MM.1S (cell line): Measurements from ENCODE around the gene SLC25A53.

Source experiments
- DNase-seq: peaks from one replicate; pipeline ENCODE4 v3.0.0-alpha.2; 2015
- H2AFZ ChIP-seq: fragments of 300-600 bp; sonication (generic); 2 replicates; pipeline ENCODE4 v1.6.0; 2016; ENCODE audit warnings: antibody characterized with exemption, low read length
- H3F3A ChIP-seq: fragments of 300-600 bp; sonication (generic); 2 replicates; pipeline ENCODE4 v1.6.1; 2016; ENCODE audit warnings: mild to moderate bottlenecking, antibody characterized with exemption, low read length, moderate library complexity, mixed read lengths; ENCODE audit not compliant: insufficient read depth
- H3K27ac ChIP-seq: fragments of 300-600 bp; sonication (generic); 2 replicates; pipeline ENCODE4 v1.5.1; 2016; ENCODE audit warnings: mild to moderate bottlenecking, low read length
- H3K27me3 ChIP-seq: fragments of 300-600 bp; sonication (generic); replicated peaks from 2 replicates; pipeline ENCODE4 v1.6.0; 2016; ENCODE audit warnings: low read length; ENCODE audit not compliant: insufficient read depth
- H3K36me3 ChIP-seq: fragments of 300-600 bp; sonication (generic); replicated peaks from 2 replicates; pipeline ENCODE4 v1.6.1; 2016; ENCODE audit warnings: mild to moderate bottlenecking, low read length, mixed read lengths; ENCODE audit not compliant: insufficient read depth
- H3K4me1 ChIP-seq: fragments of 300-600 bp; sonication (generic); 2 replicates; pipeline ENCODE4 v1.6.1; 2016; ENCODE audit warnings: low read length, mixed read lengths
- H3K4me2 ChIP-seq: fragments of 300-600 bp; sonication (generic); 2 replicates; pipeline ENCODE4 v1.6.0; 2016; ENCODE audit warnings: low read depth, low read length
- H3K4me3 ChIP-seq: fragments of 300-600 bp; sonication (generic); 2 replicates; pipeline ENCODE4 v1.5.1; 2016; ENCODE audit warnings: low read length, mixed read lengths
- H3K79me2 ChIP-seq: fragments of 300-600 bp; sonication (generic); 2 replicates; pipeline ENCODE4 v1.6.1; 2016; ENCODE audit warnings: mixed run types, low read length, mixed read lengths
- H3K9ac ChIP-seq: fragments of 300-600 bp; sonication (generic); 2 replicates; pipeline ENCODE4 v1.6.1; 2016; ENCODE audit warnings: low read length, mixed read lengths
- H3K9me2 ChIP-seq: fragments of 300-600 bp; sonication (generic); replicated peaks from 2 replicates; pipeline ENCODE4 v1.6.1; 2016; ENCODE audit warnings: mild to moderate bottlenecking, low read length, mixed read lengths; ENCODE audit not compliant: insufficient read depth
- H3K9me3 ChIP-seq: fragments of 300-600 bp; sonication (generic); replicated peaks from 2 replicates; pipeline ENCODE4 v1.6.1; 2016; ENCODE audit warnings: mild to moderate bottlenecking, low read length, mixed read lengths; ENCODE audit not compliant: insufficient read depth
- H4K20me1 ChIP-seq: fragments of 300-600 bp; sonication (generic); 2 replicates; pipeline ENCODE4 v1.6.1; 2016; ENCODE audit warnings: mild to moderate bottlenecking, low read length, moderate library complexity, mixed read lengths; ENCODE audit not compliant: insufficient read depth
- CTCF ChIP-seq: fragments of 300-600 bp; sonication (generic); IDR thresholded peaks from 2 replicates; pipeline ENCODE4 v1.5.1; 2016; ENCODE audit warnings: antibody characterized with exemption, low read length, mixed read lengths
- EZH2 ChIP-seq: fragments of 300-600 bp; sonication (generic); optimal IDR thresholded peaks from 2 replicates; pipeline ENCODE3; 2017; ENCODE audit warnings: low read depth, mild to moderate bottlenecking, antibody characterized with exemption, low read length, mixed read lengths
- EZH2phosphoT487 ChIP-seq: fragments of 300-600 bp; sonication (generic); IDR thresholded peaks from 2 replicates; pipeline ENCODE4 v1.6.1; 2018; ENCODE audit warnings: antibody characterized with exemption, low read length

SLC25A53 gene

DNA sequence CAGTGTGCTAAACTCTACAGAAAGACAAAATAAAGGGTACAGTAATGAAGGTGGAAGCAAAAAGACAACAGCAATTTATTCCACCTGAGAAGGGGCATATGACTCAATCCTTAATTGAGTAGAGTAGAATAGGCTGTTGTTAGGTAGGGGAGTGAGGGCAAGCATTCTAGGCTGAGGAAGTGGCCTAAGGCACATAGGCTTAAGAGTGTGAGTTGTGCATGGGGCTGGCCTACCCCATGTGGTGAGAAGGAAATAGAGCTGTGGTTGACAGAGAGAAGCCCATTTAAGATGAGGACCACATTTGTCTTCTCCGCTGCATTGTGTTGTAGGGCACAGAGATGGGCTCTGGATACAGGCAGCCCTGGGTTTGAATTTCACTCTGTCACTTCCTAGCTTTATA is 47.9 kb downstream of the SLC25A53 start:
- Histone ChIP-seq H3K4me2 (no peak overlapping the region; the same call in 1 of the 2 replicates), H4K20me1 (no peaks in the 10 kb centered on the region), H3K36me3 (no peaks in the 10 kb centered on the region), H3K79me2 (peaks cover 53% of the 10 kb centered on the region), H3K9me2 (no peaks in the 10 kb centered on the region), H3F3A (peaks cover 19% of the 10 kb centered on the region), H3K9me3 (no peaks in the 10 kb centered on the region), H2AFZ (no peak overlapping the region), H3K27ac (no peak overlapping the region), H3K9ac (no peak overlapping the region), H3K4me3 (no peak overlapping the region), H3K27me3 (no peaks in the 10 kb centered on the region), H3K4me1 (peaks cover 30% of the 10 kb centered on the region)
- TF ChIP-seq EZH2phosphoT487 (no peak), CTCF (no peak), EZH2 (no peak)
- DNase-seq = no peak

DNA sequence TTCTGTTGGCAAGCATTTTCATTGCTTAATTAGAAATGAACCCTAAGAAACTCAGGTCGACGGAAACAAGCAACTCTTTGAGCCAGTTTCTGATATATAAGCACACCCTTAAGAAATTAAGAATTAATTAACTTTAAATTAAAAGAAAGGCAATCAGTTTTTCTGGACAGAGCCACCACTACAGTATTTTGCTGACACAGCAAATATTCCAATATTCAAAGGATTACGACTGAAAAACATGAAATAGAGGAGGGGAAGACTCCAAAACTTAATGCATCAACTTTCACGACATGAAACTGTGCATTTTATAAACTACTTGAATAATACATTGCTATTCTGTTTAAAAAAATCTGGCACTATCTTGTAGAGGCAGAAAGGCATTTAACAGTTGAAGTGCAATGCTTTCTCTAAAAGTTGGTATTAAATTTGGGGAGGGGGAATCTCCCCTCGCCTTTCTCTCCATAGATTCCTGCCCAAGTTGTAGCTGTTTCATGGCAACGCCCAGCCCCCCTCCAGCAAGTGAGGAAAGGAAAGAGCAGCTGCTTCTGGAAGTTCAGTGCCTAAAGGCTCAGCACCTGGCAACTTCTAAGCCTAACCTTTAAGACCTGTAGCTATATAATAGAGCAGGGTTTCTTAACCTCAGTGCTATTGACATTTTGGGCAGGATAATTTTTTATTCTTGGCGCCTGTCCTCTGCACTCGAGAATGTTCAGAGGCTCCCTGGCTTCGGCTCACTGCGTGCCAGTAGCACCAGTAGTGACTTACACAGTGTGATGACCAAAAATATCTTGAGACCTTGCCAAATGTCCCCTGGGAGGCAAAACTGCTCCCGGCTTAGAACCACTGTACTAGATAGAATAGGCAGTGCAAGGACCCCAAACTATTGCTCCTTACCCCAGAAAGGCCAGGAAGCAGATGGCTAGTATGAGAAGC is 51.2 kb downstream of the SLC25A53 start:
- Histone ChIP-seq H3K27ac (no peak overlapping the region), H3K4me2 (no peak overlapping the region), H3K4me1 (peaks cover 20% of the 10 kb centered on the region), H3K9ac (no peak overlapping the region), H3K4me3 (no peak overlapping the region), H3K9me2 (no peaks in the 10 kb centered on the region), H3K79me2 (peaks cover 46% of the 10 kb centered on the region), H3K27me3 (no peaks in the 10 kb centered on the region), H3K36me3 (no peaks in the 10 kb centered on the region), H4K20me1 (no peaks in the 10 kb centered on the region), H3F3A (0 out of 2 replicates have a peak, but pooled peaks cover under 1% of the 10 kb centered on the region), H2AFZ (no peak overlapping the region), H3K9me3 (no peaks in the 10 kb centered on the region)
- TF ChIP-seq EZH2phosphoT487 (no peak), EZH2 (no peak), CTCF (no peak)
- DNase-seq = no peak

DNA sequence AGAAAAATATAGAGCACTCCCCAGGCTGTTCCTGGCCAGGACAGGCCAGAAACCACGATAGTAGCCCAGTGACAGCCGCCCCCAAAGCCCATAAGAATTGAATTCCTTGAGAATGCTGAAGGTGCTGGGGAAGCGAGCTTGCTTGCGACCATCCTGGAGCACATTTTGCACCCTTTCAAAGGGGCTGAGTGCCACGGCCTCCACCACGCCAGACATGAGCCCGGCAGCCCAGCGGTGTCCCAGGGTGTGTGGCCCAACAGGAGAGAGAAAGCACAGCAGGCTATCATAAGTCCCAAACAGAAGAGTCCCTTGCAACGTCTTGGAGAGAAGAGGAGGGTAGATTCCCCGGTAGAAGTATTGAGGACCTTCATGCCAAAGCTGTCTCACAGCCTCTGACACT is 52.1 kb downstream of the SLC25A53 start:
- no peaks in the 10 kb centered on the region for H3F3A ChIP-seq
- H3K4me2 ChIP-seq = no peak overlapping the region
- no peaks in the 10 kb centered on the region for H4K20me1 ChIP-seq
- TF ChIP-seq EZH2 (no peak), CTCF (no peak), EZH2phosphoT487 (no peak)
- no peaks in the 10 kb centered on the region for H3K9me2 ChIP-seq
- no peaks in the 10 kb centered on the region for H3K27me3 ChIP-seq
- no peak overlapping the region for H3K9ac ChIP-seq
- H3K79me2 ChIP-seq = peaks cover 38% of the 10 kb centered on the region
- peaks cover 11% of the 10 kb centered on the region for H3K4me1 ChIP-seq
- no peaks in the 10 kb centered on the region for H3K9me3 ChIP-seq
- no peak overlapping the region for H3K27ac ChIP-seq
- no peak overlapping the region for H3K4me3 ChIP-seq
- H2AFZ ChIP-seq = no peak overlapping the region
- H3K36me3 ChIP-seq = no peaks in the 10 kb centered on the region
- no peak for DNase-seq
